HepG2 (cell line): ENCODE results near the gene CNOT10. TPM values are rescaled to one million over a fixed set of nuclear protein-coding genes. Genes with fewer than 3 reads are reported as not detected.

Source experiments
- DR1 ChIP-seq: sonication (generic); formaldehyde crosslinking; IDR thresholded peaks from 2 replicates; pipeline ENCODE4 v1.8.0; 2021; ENCODE audit warnings: mild to moderate bottlenecking, missing genetic modification reagents, inconsistent platforms
- EED ChIP-seq: sonication (generic); formaldehyde crosslinking; IDR thresholded peaks from 2 replicates; pipeline ENCODE4 v1.5.0; 2020; ENCODE audit warnings: mild to moderate bottlenecking, missing genetic modification reagents
- EHMT2 ChIP-seq: fragments of 200-600 bp; sonication (generic); IDR thresholded peaks from 2 replicates; pipeline ENCODE4 v1.7.0; 2017; ENCODE audit warnings: antibody characterized with exemption, low read depth, low read length, borderline replicate concordance
- ISL2 ChIP-seq: sonication (generic); formaldehyde crosslinking; IDR thresholded peaks from 2 replicates; pipeline ENCODE4 v1.5.0; 2020; ENCODE audit warnings: missing genetic modification reagents
- NR2C2 ChIP-seq: sonication (generic); formaldehyde crosslinking; IDR thresholded peaks from 2 replicates; pipeline ENCODE4 v1.4.0; 2020; ENCODE audit warnings: missing genetic modification reagents, mild to moderate bottlenecking, moderate library complexity, borderline replicate concordance
- PHF21A ChIP-seq: sonication (generic); formaldehyde crosslinking; IDR thresholded peaks from 2 replicates; pipeline ENCODE4 v1.5.0; 2020; ENCODE audit warnings: mild to moderate bottlenecking, missing genetic modification reagents
- RCOR2 ChIP-seq: IDR thresholded peaks from 2 replicates; pipeline ENCODE4 v1.6.1; 2016; ENCODE audit warnings: missing biosample characterization, missing genetic modification reagents
- SOX13 ChIP-seq, 3 experiments: fragments of 450-650 bp in 1 of 3; sonication (generic) in 1 of 3; formaldehyde crosslinking in 1 of 3; IDR thresholded peaks in 2 of 3; conservative IDR thresholded peaks in 1 of 3; 2 replicates each; pipeline versions ENCODE4 v1.5.0 to v1.6.1; 2016 to 2020; ENCODE audit warnings: antibody characterized with exemption in 1 of 3, mild to moderate bottlenecking in 1 of 3, missing compliant biosample characterization in 1 of 3, missing genetic modification reagents in 1 of 3, moderate library complexity in 1 of 3
- TFAP4 ChIP-seq: sonication (generic); IDR thresholded peaks from 2 replicates; pipeline ENCODE4 v1.6.1; 2016; ENCODE audit warnings: low read depth, borderline replicate concordance
- ZBTB1 ChIP-seq: sonication (generic); formaldehyde crosslinking; IDR thresholded peaks from 2 replicates; pipeline ENCODE4 v1.4.0; 2020; ENCODE audit warnings: missing genetic modification reagents, borderline replicate concordance
- ZFP91 ChIP-seq: sonication (generic); formaldehyde crosslinking; IDR thresholded peaks from 2 replicates; pipeline ENCODE4 v1.9.0; 2022; ENCODE audit warnings: missing genetic modification reagents, mild to moderate bottlenecking, borderline replicate concordance
- ZNF431 ChIP-seq: sonication (generic); formaldehyde crosslinking; IDR thresholded peaks from 2 replicates; pipeline ENCODE4 v1.9.0; 2022; ENCODE audit warnings: missing genetic modification reagents, low read depth, mild to moderate bottlenecking, borderline replicate concordance
- ZNF564 ChIP-seq: sonication (generic); formaldehyde crosslinking; IDR thresholded peaks from 2 replicates; pipeline ENCODE4 v1.8.1; 2023; ENCODE audit warnings: mild to moderate bottlenecking, missing genetic modification reagents
- ZNF709 ChIP-seq: sonication (generic); formaldehyde crosslinking; IDR thresholded peaks from 2 replicates; pipeline ENCODE4 v1.5.0; 2020; ENCODE audit warnings: mild to moderate bottlenecking, missing genetic modification reagents
- polyA plus RNA-seq, 8 experiments: library from polyadenylated mRNA; depleted of rRNA in 3 of 8; stranded (reverse) in 7 of 8; unstranded in 1 of 8; fragments of >200 nt; fragmentation: Illumina TruSeq in 4 of 8; extraction: Trizol in 4 of 8; gene quantifications; 2 replicates each; pipeline versions ENCODE4 v1.2.1 to v1.2.3, GENCODE V29; 2011 to 2016; ENCODE audit warnings: low read depth in 4 of 8, missing spikeins in 1 of 8, mixed read lengths in 1 of 8; ENCODE audit not compliant: insufficient read depth in 1 of 8
- total RNA-seq, 5 experiments: library from RNA; depleted of rRNA; stranded (reverse); fragments of >200 nt; fragmentation: Illumina TruSeq; extraction: Trizol; gene quantifications; 2 replicates each; pipeline ENCODE4 v1.2.3, GENCODE V29; 2016; ENCODE audit warnings: low read depth in 1 of 5
- TF ChIP-seq, protein P1 (sequence below): sonication (generic); formaldehyde crosslinking; IDR thresholded peaks from 2 replicates; pipeline ENCODE4 v1.5.1; 2020; ENCODE audit warnings: mild to moderate bottlenecking, moderate library complexity, missing genetic modification reagents
- TF ChIP-seq, protein P2 (sequence below): sonication (generic); formaldehyde crosslinking; IDR thresholded peaks from 2 replicates; pipeline ENCODE4 v1.8.1; 2023; ENCODE audit warnings: mild to moderate bottlenecking, inconsistent platforms, moderate library complexity, missing genetic modification reagents, borderline replicate concordance
- TF ChIP-seq, protein P3 (sequence below): sonication (generic); formaldehyde crosslinking; IDR thresholded peaks from 2 replicates; pipeline ENCODE4 v1.4.0; 2020; ENCODE audit warnings: missing genetic modification reagents, mild to moderate bottlenecking, borderline replicate concordance

CNOT10 gene
- total and polyA plus RNA-seq, 2 of the 13 experiments (the other 11 are each of a cell fraction or from before 2014, with no cell fraction given): 21.2 to 34.1 TPM

- TF ChIP-seq DR1 (CRISPR knock-in tag) (no peak), SOX13 (IDR thresholded peaks at IDR 0.05) (no peak), SOX13 (CRISPR knock-in tag; conservative IDR thresholded peaks at IDR 0.05 in 1 of 2, IDR thresholded peaks at IDR 0.05 in 1 of 2) (peak in 1 of 2 experiments; percentile 81; a peak in 2 of 4 replicates), ZNF431 (0 out of 2 replicates have a peak, but pooled peaks have one; percentile 19), ZBTB1 (CRISPR knock-in tag) (no peak), ISL2 (peak; percentile 79), EHMT2 (0 out of 2 replicates have a peak, but pooled peaks have one; percentile 31), ZNF564 (CRISPR knock-in tag) (0 out of 2 replicates have a peak, but pooled peaks have one; percentile 41), NR2C2 (CRISPR knock-in tag) (peak; percentile 65), EED (CRISPR knock-in tag) (no peak), TFAP4 (peak; percentile 73; the same call in 1 of the 2 replicates), ZNF709 (CRISPR knock-in tag) (no peak), RCOR2 (CRISPR knock-in tag) (0 out of 2 replicates have a peak, but pooled peaks have one; percentile 31), PHF21A (CRISPR knock-in tag) (peak; percentile 88), ZFP91 (CRISPR knock-in tag) (peak; percentile 37)
- TF ChIP-seq, protein P1, sequence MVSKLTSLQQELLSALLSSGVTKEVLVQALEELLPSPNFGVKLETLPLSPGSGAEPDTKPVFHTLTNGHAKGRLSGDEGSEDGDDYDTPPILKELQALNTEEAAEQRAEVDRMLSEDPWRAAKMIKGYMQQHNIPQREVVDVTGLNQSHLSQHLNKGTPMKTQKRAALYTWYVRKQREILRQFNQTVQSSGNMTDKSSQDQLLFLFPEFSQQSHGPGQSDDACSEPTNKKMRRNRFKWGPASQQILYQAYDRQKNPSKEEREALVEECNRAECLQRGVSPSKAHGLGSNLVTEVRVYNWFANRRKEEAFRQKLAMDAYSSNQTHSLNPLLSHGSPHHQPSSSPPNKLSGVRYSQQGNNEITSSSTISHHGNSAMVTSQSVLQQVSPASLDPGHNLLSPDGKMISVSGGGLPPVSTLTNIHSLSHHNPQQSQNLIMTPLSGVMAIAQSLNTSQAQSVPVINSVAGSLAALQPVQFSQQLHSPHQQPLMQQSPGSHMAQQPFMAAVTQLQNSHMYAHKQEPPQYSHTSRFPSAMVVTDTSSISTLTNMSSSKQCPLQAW: peak; percentile 82
- TF ChIP-seq, protein P2, sequence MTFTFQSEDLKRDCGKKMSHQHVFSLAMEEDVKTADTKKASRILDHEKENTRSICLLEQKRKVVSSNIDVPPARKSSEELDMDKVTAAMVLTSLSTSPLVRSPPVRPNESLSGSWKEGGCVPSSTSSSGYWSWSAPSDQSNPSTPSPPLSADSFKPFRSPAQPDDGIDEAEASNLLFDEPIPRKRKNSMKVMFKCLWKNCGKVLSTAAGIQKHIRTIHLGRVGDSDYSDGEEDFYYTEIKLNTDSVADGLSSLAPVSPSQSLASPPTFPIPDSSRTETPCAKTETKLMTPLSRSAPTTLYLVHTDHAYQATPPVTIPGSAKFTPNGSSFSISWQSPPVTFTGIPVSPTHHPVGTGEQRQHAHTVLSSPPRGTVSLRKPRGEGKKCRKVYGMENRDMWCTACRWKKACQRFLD (CRISPR knock-in tag): 0 out of 2 replicates have a peak, but pooled peaks have one; percentile 63
- TF ChIP-seq, protein P3, sequence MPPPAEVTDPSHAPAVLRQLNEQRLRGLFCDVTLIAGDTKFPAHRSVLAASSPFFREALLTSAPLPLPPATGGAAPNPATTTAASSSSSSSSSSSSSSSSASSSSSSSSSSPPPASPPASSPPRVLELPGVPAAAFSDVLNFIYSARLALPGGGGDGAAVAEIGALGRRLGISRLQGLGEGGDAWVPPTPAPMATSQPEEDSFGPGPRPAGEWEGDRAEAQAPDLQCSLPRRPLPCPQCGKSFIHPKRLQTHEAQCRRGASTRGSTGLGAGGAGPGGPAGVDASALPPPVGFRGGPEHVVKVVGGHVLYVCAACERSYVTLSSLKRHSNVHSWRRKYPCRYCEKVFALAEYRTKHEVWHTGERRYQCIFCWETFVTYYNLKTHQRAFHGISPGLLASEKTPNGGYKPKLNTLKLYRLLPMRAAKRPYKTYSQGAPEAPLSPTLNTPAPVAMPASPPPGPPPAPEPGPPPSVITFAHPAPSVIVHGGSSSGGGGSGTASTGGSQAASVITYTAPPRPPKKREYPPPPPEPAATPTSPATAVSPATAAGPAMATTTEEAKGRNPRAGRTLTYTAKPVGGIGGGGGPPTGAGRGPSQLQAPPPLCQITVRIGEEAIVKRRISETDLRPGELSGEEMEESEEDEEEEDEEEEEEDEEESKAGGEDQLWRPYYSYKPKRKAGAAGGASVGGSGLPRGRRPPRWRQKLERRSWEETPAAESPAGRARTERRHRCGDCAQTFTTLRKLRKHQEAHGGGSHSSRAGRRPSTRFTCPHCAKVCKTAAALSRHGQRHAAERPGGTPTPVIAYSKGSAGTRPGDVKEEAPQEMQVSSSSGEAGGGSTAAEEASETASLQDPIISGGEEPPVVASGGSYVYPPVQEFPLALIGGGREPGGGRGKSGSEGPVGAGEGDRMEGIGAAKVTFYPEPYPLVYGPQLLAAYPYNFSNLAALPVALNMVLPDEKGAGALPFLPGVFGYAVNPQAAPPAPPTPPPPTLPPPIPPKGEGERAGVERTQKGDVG: peak; percentile 81; the same call in 1 of the 2 replicates
Measured at GRCh38 chr3:32794487-32795308, 109.7 kb downstream of the CNOT10 start (continued).
